ENCODE results near the gene OR6M1. TPM values are rescaled to one million over a fixed set of nuclear protein-coding genes. Genes with fewer than 3 reads are reported as not detected.

OR6M1 gene
- total and polyA plus RNA-seq, 9 of the 15 experiments (the other 6 are each of a cell fraction or from before 2014, with no cell fraction given): not detected

DNA sequence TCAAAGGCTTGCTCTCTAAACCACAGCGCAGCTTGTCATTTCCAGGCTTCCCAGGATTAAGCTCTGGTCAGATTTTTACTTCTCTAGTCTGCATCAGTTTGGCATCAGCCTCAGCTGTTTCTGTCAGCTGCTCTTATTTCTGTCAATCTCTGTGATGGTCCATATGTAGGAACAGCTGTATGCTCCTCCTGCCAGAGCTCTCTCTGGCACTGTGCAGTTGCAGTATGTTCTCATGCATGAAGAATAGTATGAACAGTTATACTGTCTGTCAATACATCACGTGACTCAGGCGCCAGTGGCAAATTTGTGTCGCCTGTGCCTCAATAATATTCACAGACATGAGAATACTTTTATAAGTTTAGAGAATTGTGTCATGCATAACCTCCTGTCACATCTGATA is 6.7 kb downstream of the OR6M1 start:
- Histone ChIP-seq H3K9me3 (replicated peaks; ENCODE audit: control insufficient read depth, insufficient read depth, low read depth, low read length) (no peaks in the 10 kb centered on the region), H3K36me3 (ENCODE audit: control insufficient read depth, insufficient read depth, low read length) (no peaks in the 10 kb centered on the region), H3K4me1 (replicated peaks in 1 of 2; ENCODE audit: control insufficient read depth in 2 of 2, insufficient read depth in 2 of 2, low read length in 2 of 2) (no peaks in the 10 kb centered on the region), H2AFZ (ENCODE audit: low read depth, low read length) (no peak overlapping the region), H3K27me3 (ENCODE audit: control insufficient read depth in 2 of 2, insufficient read depth in 2 of 2, low read length in 2 of 2) (no peaks in the 10 kb centered on the region), H3K9me1 (ENCODE audit: control insufficient read depth, insufficient read depth, low read length) (no peaks in the 10 kb centered on the region), H3K4me3 (no peak overlapping the region), H3K9ac (ENCODE audit: insufficient read depth in 1 of 2, low read depth in 2 of 2, low read length in 2 of 2) (no peak overlapping the region), H3K27ac (ENCODE audit: extremely low read depth, low read depth, low read length) (no peak overlapping the region), H4K20me1 (replicated peaks; ENCODE audit: control insufficient read depth, insufficient read depth, low read length) (no peaks in the 10 kb centered on the region), H3K4me2 (ENCODE audit: insufficient read depth, low read length) (no peak overlapping the region), H3K79me2 (ENCODE audit: control insufficient read depth, insufficient read depth, low read length) (no peaks in the 10 kb centered on the region)
- no TSS peak for BruUV-seq (replicated peaks)
- intact Hi-C loops (cut with micrococcal nuclease) (no loop called here), in situ Hi-C loops (cut with MboI) (no loop called here)
- DNase-seq (ENCODE audit: extremely low read depth in 1 of 4, low spot score in 3 of 4) (no peak), FAIRE-seq (no peak), ATAC-seq (no peak)
- ChIA-PET CTCF (ENCODE audit: low intra/inter-chr PET ratio) (no interaction called here), POLR2A (no interaction called here)
- TF ChIP-seq RAD51 (IDR thresholded peaks at IDR 0.05; ENCODE audit: borderline replicate concordance, low read depth) (peak; percentile 46; the same call in 1 of the 2 replicates), RBFOX2 (IDR thresholded peaks at IDR 0.05; ENCODE audit: low read depth, low read length) (no peak), CBFA2T2 (conservative IDR thresholded peaks at IDR 0.05) (peak; percentile 15; the same call in 1 of the 2 replicates), SAP30 (IDR thresholded peaks at IDR 0.05; ENCODE audit: borderline replicate concordance, insufficient read depth, low read depth, low read length, poor library complexity, severe bottlenecking) (no peak), KLF6 (CRISPR knock-in tag; IDR thresholded peaks at IDR 0.05; ENCODE audit: borderline replicate concordance) (no peak), PHF20 (IDR thresholded peaks at IDR 0.05; ENCODE audit: partially characterized antibody) (no peak)
- TF ChIP-seq, protein P1, sequence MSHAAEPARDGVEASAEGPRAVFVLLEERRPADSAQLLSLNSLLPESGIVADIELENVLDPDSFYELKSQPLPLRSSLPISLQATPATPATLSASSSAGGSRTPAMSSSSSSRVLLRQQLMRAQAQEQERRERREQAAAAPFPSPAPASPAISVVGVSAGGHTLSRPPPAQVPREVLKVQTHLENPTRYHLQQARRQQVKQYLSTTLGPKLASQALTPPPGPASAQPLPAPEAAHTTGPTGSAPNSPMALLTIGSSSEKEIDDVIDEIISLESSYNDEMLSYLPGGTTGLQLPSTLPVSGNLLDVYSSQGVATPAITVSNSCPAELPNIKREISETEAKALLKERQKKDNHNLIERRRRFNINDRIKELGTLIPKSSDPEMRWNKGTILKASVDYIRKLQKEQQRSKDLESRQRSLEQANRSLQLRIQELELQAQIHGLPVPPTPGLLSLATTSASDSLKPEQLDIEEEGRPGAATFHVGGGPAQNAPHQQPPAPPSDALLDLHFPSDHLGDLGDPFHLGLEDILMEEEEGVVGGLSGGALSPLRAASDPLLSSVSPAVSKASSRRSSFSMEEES (CRISPR knock-in tag; IDR thresholded peaks at IDR 0.05): peak; percentile 87
- TF ChIP-seq, protein P2, sequence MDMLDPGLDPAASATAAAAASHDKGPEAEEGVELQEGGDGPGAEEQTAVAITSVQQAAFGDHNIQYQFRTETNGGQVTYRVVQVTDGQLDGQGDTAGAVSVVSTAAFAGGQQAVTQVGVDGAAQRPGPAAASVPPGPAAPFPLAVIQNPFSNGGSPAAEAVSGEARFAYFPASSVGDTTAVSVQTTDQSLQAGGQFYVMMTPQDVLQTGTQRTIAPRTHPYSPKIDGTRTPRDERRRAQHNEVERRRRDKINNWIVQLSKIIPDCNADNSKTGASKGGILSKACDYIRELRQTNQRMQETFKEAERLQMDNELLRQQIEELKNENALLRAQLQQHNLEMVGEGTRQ (CRISPR knock-in tag; IDR thresholded peaks at IDR 0.05): peak; percentile 52
- 0% methylated on average over 4 of the region's 4 CpGs for WGBS (ENCODE audit: insufficient coverage, low coverage, missing lambda C conversion rate)

All from K562 (cell line).